ENCODE results near the gene DMD.

DNA sequence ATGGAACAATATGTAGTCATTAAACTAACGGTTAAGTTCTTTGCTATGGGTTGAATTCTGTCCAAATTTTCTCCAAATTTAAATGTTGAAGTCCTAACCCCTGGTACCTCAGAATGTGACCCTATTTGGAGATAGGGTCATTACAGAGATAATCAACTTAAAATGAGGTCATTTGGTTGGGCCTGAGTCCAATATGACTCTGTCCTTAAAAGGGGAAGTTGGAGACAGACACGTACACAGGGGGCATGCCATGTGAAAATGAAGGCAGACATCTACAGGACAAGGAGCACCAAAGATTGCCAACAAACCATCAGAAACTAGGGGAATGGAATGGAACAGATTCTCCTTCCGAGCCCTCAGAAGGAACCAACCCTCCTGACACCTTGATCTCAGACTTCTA lies 1647.6 kb downstream of the DMD start:
- TF ChIP-seq, protein P1, sequence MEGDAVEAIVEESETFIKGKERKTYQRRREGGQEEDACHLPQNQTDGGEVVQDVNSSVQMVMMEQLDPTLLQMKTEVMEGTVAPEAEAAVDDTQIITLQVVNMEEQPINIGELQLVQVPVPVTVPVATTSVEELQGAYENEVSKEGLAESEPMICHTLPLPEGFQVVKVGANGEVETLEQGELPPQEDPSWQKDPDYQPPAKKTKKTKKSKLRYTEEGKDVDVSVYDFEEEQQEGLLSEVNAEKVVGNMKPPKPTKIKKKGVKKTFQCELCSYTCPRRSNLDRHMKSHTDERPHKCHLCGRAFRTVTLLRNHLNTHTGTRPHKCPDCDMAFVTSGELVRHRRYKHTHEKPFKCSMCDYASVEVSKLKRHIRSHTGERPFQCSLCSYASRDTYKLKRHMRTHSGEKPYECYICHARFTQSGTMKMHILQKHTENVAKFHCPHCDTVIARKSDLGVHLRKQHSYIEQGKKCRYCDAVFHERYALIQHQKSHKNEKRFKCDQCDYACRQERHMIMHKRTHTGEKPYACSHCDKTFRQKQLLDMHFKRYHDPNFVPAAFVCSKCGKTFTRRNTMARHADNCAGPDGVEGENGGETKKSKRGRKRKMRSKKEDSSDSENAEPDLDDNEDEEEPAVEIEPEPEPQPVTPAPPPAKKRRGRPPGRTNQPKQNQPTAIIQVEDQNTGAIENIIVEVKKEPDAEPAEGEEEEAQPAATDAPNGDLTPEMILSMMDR (conservative IDR thresholded peaks at IDR 0.05; ENCODE audit: low read length): no peak
- no peak for TF ChIP-seq EZH2phosphoT487 (IDR thresholded peaks at IDR 0.05; ENCODE audit: borderline replicate concordance)
